Esophagus squamous epithelium (tissue), 5 donors: ENCODE data around the gene BBLN. TPM values are rescaled to one million over a fixed set of nuclear protein-coding genes. Genes with fewer than 3 reads are reported as not detected.

Source experiments
- DNase-seq: peaks from one replicate; lab custom pipeline; 2025; lab: John Stamatoyannopoulos, UW
- H3K27ac ChIP-seq, 4 donors: fragments of 200-600 bp; sonication (generic); one replicate each; pipeline ENCODE4 v1.5.1; 2016 to 2019; ENCODE audit warnings: mild to moderate bottlenecking in 1 of 4
- H3K27me3 ChIP-seq, 4 donors: fragments of 200-600 bp; sonication (generic); 1 replicate in 3 of 4; 2 replicates in 1 of 4; pipeline versions ENCODE4 v1.5.1 to v1.6.0; 2017 to 2021; ENCODE audit warnings: antibody characterized with exemption in 1 of 4
- H3K36me3 ChIP-seq, 3 donors: fragments of 200-600 bp; sonication (generic); one replicate each; pipeline ENCODE4 v1.5.1; 2016 to 2019
- H3K4me1 ChIP-seq, 3 donors: fragments of 200-600 bp; sonication (generic); one replicate each; pipeline ENCODE4 v1.5.1; 2017 to 2019
- H3K4me3 ChIP-seq, 4 donors: fragments of 200-600 bp; sonication (generic); 1 replicate in 3 of 4; 2 replicates in 1 of 4; pipeline ENCODE4 v1.5.1; 2016 to 2019; ENCODE audit warnings: mild to moderate bottlenecking in 2 of 4, moderate library complexity in 1 of 4
- H3K9me3 ChIP-seq, 3 donors: fragments of 200-600 bp; sonication (generic); one replicate each; pipeline ENCODE4 v1.5.1; 2016 to 2019
- POLR2A ChIP-seq, 4 donors: fragments of 450-650 bp; IDR thresholded peaks; one replicate each; pipeline ENCODE4 v1.6.1; 2017; ENCODE audit warnings: antibody characterized with exemption in 4 of 4, mild to moderate bottlenecking in 4 of 4, moderate library complexity in 3 of 4
- WGBS, 2 donors: methylation state at CpG; one replicate each; pipeline ENCODE4 v1.1.5; 2018; 5-methylcytosine and 5-hydroxymethylcytosine counted together
- intact Hi-C: fragments of 100-400 bp; cut with DNase I; formaldehyde crosslinking; loops from one replicate; pipeline ENCODE4 v1.15.0; 2022
- total RNA-seq, 4 donors: library from RNA; depleted of rRNA; stranded (reverse); fragments of >200 nt; gene quantifications; one replicate each; pipeline ENCODE4 v1.1.0, GENCODE V29; 2016
- TF ChIP-seq, protein P1 (sequence below), 6 experiments: fragments of 450-650 bp in 4 of 6; fragments of 200-600 bp in 2 of 6; sonication (generic) in 2 of 6; IDR thresholded peaks; one replicate each; pipeline ENCODE4 v1.5.1; 2016 to 2019; ENCODE audit warnings: antibody characterized with exemption in 6 of 6, mild to moderate bottlenecking in 4 of 6, moderate library complexity in 4 of 6
- donor health status: DM: yes; HTN: yes; CAD: no.

BBLN gene
- total RNA-seq, 4 donors from 2014 or later: 124 to 214 (median 162) TPM

DNA sequence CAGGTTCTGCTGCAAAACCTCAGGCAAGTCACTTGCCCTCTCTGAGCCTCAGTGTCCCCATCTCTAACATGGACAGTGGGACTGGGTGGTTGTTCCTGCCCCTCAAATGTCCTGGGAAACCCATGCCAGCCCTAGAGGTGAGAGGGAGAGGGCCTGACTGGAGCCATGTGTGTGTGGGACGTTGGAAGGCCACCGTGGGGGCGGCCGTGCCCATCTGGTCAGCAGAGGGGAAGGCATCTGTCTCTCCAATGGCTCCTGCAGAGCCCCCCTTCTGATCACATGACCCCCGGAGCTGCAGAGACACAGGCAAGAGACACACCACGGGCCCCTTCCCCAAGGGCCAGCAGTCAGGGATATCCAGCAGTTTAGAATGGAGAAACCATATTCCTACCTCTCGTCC, 44.8 kb downstream of the BBLN start:
- peaks cover 0 to 29% (median 3%) of the 10 kb centered on the region in 4 donors for H3K27me3 ChIP-seq
- TF ChIP-seq, protein P1, sequence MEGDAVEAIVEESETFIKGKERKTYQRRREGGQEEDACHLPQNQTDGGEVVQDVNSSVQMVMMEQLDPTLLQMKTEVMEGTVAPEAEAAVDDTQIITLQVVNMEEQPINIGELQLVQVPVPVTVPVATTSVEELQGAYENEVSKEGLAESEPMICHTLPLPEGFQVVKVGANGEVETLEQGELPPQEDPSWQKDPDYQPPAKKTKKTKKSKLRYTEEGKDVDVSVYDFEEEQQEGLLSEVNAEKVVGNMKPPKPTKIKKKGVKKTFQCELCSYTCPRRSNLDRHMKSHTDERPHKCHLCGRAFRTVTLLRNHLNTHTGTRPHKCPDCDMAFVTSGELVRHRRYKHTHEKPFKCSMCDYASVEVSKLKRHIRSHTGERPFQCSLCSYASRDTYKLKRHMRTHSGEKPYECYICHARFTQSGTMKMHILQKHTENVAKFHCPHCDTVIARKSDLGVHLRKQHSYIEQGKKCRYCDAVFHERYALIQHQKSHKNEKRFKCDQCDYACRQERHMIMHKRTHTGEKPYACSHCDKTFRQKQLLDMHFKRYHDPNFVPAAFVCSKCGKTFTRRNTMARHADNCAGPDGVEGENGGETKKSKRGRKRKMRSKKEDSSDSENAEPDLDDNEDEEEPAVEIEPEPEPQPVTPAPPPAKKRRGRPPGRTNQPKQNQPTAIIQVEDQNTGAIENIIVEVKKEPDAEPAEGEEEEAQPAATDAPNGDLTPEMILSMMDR (IDR thresholded peaks at IDR 0.05): no peak
- no peak for TF ChIP-seq POLR2A (IDR thresholded peaks at IDR 0.05)
- intact Hi-C loops: no loop called here

GRCh38 chr9:128205296-128205944, 45.4 kb downstream of the BBLN start:
- no peak for TF ChIP-seq POLR2A (IDR thresholded peaks at IDR 0.05)
- TF ChIP-seq, protein P1 (IDR thresholded peaks at IDR 0.05): no peak
- Histone ChIP-seq H3K36me3 (no peaks in the 10 kb centered on the region), H3K4me3 (no peak overlapping the region), H3K4me1 (peaks cover 12 to 41% (median 15%) of the 10 kb centered on the region in 3 donors), H3K27me3 (peaks cover 0 to 29% (median 3%) of the 10 kb centered on the region in 4 donors), H3K27ac (no peak overlapping the region), H3K9me3 (no peaks in the 10 kb centered on the region)
- no peak for DNase-seq
- intact Hi-C loops: no loop called here
- 72 to 84% methylated on average over 4 to 7 of the region's 16 CpGs for WGBS, 2 donors

More for the DNA sequence above, 44.8 kb downstream of the BBLN start:
- WGBS, 2 donors: 64 to 84% methylated on average over 4 to 6 of the region's 7 CpGs
- peak overlapping the region in 3 of 4 donors; percentile 34 to 69 (median 49) for H3K27ac ChIP-seq
- no peak for DNase-seq
- H3K4me3 ChIP-seq: peak overlapping the region in 2 of 4 donors; percentile 71 to 74
- peaks cover 12 to 40% (median 15%) of the 10 kb centered on the region in 3 donors for H3K4me1 ChIP-seq
- no peaks in the 10 kb centered on the region for H3K9me3 ChIP-seq
- no peaks in the 10 kb centered on the region for H3K36me3 ChIP-seq

- intact Hi-C loops: no loop called here
- no peaks in the 10 kb centered on the region for H3K9me3 ChIP-seq
- no peak for TF ChIP-seq POLR2A (IDR thresholded peaks at IDR 0.05)
- TF ChIP-seq, protein P1 (IDR thresholded peaks at IDR 0.05): no peak
- peaks cover 12 to 51% (median 15%) of the 10 kb centered on the region in 3 donors for H3K4me1 ChIP-seq
- no peak for DNase-seq
- peaks cover 0 to 29% (median 3%) of the 10 kb centered on the region in 4 donors for H3K27me3 ChIP-seq
- H3K27ac ChIP-seq: no peak overlapping the region
- H3K4me3 ChIP-seq: no peak overlapping the region
- H3K36me3 ChIP-seq: no peaks in the 10 kb centered on the region
- 79 to 93% methylated on average over 3 of the region's 3 CpGs for WGBS, 2 donors
Observed at GRCh38 chr9:128206484-128206883, 46.4 kb downstream of the BBLN start.

DNA sequence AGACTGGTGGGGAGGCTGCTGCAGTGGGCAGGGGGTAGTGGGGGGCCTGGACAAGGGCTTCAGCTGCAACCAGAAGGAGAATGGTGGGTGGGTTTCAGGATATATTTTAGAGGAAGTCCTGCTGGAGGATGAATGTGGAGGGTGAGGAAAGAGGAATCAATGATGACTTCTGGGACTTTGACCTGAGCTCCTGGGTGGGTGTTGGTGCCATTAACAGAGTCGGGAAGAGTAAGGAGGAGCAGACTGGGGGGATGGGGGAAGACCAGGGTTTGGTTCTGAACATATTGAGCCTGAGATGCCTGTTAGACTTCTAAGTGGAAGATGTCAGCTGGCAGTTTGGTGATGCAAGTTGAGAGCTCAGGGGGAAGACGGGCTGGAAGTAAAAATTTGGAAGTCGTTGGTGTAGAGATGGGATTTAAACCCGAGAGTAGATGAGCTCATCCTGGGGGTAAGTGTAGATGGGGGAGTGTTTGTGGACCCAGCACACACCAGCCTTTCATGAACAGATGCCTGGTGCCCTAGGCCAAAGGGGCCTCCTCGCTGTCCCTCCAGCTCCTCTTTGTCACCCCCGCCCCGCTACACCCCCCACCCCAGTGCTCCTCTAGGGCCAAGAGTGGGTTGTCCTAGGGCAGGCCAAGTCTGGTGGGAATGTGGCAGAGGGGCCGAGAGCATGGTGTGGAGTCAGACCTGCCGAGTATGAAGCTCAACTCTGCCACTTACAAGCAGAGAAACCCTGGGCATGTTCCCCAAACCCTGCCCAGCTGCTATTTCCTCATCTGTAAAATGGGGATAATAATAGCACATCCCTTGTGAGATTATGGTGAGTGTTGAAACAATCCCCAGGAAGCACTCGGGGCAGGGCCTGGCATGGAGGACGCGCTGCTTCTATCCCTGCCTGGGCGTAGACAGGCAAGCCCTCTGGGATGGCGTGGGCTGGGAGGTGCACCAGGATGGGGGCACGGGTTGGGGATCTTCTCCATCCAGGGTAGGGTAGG, 47.1 kb downstream of the BBLN start:
- peaks cover 0 to 29% (median 3%) of the 10 kb centered on the region in 4 donors for H3K27me3 ChIP-seq
- no peaks in the 10 kb centered on the region for H3K9me3 ChIP-seq
- WGBS, 2 donors: 52 to 61% methylated on average over 11 of the region's 15 CpGs
- H3K4me3 ChIP-seq: no peak overlapping the region
- TF ChIP-seq POLR2A (IDR thresholded peaks at IDR 0.05): no peak
- TF ChIP-seq, protein P1 (IDR thresholded peaks at IDR 0.05): no peak
- H3K27ac ChIP-seq: peak overlapping the region in 1 of 4 donors; percentile 28
- no peaks in the 10 kb centered on the region for H3K36me3 ChIP-seq
- peaks cover 12 to 54% (median 15%) of the 10 kb centered on the region in 3 donors for H3K4me1 ChIP-seq
- DNase-seq: no peak
- intact Hi-C loops: no loop called here
